HG03439 (cell line): ENCODE data around the gene CFHR4.
"Not testable (repeated sequence)": the region's sequence is repeated elsewhere in the genome, so short reads cannot be mapped to it uniquely, and the experiment has no call there.

ENCODE experiments used
- ATAC-seq: cut with Tn5 transposase; IDR thresholded peaks from one replicate; pipeline ENCODE4 v1.9.1; 2021; ENCODE audit warnings: mild to moderate bottlenecking, moderate library complexity; ENCODE audit not compliant: unreplicated experiment

The CFHR4 gene

DNA sequence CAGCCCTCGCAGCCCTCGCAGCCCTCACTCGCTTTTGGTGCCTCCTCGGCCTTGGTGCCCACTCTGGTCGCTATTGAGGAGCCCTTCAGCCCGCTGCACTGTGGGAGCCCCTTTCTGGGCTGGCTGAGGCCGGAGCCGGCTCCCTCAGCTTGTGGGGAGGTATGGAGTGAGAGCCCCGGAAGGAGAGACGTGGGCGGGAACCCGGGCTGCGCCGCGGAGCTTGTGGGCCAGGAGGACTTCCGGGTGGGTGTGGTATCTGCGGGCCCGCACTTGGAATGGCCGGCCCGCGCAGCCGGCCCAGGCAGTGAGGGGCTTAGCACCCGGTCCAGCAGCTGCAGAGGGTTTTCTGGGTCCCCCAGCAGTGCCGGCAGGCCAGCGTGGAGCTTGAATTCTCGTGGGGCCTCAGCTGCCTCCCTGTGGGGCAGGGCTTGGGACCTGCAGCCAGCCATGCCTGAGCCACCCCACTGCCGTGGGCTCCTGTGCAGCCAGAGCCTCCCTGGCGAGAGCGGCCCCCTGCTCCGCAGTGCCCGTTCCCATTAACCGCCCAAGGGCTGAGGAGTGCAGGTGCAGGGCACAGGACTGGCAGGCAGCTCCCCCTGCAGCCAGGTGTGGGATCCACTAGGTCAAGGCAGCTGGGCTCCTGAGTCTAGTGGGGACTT lies 45.8 kb downstream of the CFHR4 start:
- no peak for ATAC-seq

GRCh38 chr1:196941474-196941873 lies 53.6 kb downstream of the CFHR4 start:
- ATAC-seq, result not testable (repeated sequence)

GRCh38 chr1:196943568-196943967 lies 55.7 kb downstream of the CFHR4 start, which contains the start of gene CFHR2:
Gene CFHR2 (plus strand): TSS chr1:196943738. CDS start chr1:196943881, 143 bp downstream.
- ATAC-seq, result not testable (repeated sequence)

GRCh38 chr1:196951711-196952394 lies 64.0 kb downstream of the CFHR4 start:
- peak; percentile 79 for ATAC-seq

DNA sequence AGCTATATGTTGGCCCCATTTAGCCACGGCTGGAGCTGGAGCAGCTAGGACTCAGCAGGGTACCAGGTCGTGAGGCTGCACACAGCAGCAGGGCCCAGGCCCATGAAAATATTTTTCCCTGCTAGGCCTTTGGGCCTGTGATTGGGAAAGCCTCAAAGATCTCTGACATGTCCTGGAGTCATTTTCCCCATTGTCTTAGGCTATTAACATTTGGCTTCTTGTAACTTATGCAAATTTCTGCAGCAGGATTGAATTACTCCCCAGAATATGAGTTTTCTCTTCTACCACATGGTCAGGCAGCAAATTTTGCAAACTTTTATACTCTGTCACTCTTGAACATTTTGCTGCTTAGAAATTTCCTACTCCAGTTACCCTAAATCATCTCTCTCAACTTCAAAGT lies 66.9 kb downstream of the CFHR4 start:
- ATAC-seq, result no peak

- no peak for ATAC-seq
These were observed 68.1 kb downstream of the CFHR4 start for GRCh38 chr1:196955926-196956325.

- no peak for ATAC-seq
These were observed 73.0 kb downstream of the CFHR4 start for GRCh38 chr1:196960854-196961253.
